Neuronal stem cell (in vitro differentiated cells): Measurements from ENCODE around the gene RFWD3.
A peak's percentile ranks its signal among the peaks of the same experiment; 100 is the strongest.

ENCODE experiments used
- DNase-seq: peaks from one replicate; pipeline ENCODE4 v3.0.0-alpha.2; 2013; ENCODE audit warnings: low spot score
- H2AFZ ChIP-seq: one replicate; pipeline ENCODE4 v1.6.1; 2013; ENCODE audit warnings: mild to moderate bottlenecking, low read length, inconsistent platforms
- H2AK5ac ChIP-seq: 2 replicates; pipeline ENCODE4 v1.6.1; 2013; ENCODE audit warnings: low read depth, mild to moderate bottlenecking, inconsistent platforms, low read length, moderate library complexity, mixed read lengths
- H2BK120ac ChIP-seq: 2 replicates; pipeline ENCODE4 v1.6.1; 2013; ENCODE audit warnings: low read depth, mild to moderate bottlenecking, inconsistent platforms, low read length, moderate library complexity, mixed read lengths
- H2BK12ac ChIP-seq: one replicate; pipeline ENCODE4 v1.6.1; 2013; ENCODE audit warnings: low read length, inconsistent platforms
- H2BK15ac ChIP-seq: 2 replicates; pipeline ENCODE4 v1.6.1; 2013; ENCODE audit warnings: mild to moderate bottlenecking, low read length, inconsistent platforms, mixed read lengths
- H2BK5ac ChIP-seq: one replicate; pipeline ENCODE4 v1.6.1; 2013; ENCODE audit warnings: inconsistent platforms, mild to moderate bottlenecking, low read length, moderate library complexity
- H3K14ac ChIP-seq: one replicate; pipeline ENCODE4 v1.6.1; 2013; ENCODE audit warnings: low read length, inconsistent platforms
- H3K18ac ChIP-seq: 2 replicates; pipeline ENCODE4 v1.6.1; 2013; ENCODE audit warnings: low read length, inconsistent platforms
- H3K23ac ChIP-seq: 2 replicates; pipeline ENCODE4 v1.6.1; 2013; ENCODE audit warnings: low read depth, mild to moderate bottlenecking, mixed read lengths, low read length, inconsistent platforms; ENCODE audit not compliant: poor library complexity
- H3K27ac ChIP-seq: replicated peaks from 3 replicates; pipeline ENCODE4 v1.5.1; 2013; ENCODE audit warnings: low read length, inconsistent platforms
- H3K27me3 ChIP-seq, 3 experiments: 2 replicates each; pipeline ENCODE4 v1.6.1; 2013; ENCODE audit warnings: low read length in 3 of 3, mild to moderate bottlenecking in 2 of 3, inconsistent platforms in 1 of 3, low read depth in 1 of 3, mixed read lengths in 1 of 3, moderate library complexity in 1 of 3; ENCODE audit not compliant: control insufficient read depth in 3 of 3, insufficient read depth in 3 of 3
- H3K36me3 ChIP-seq, 2 donors: replicated peaks in 1 of 2; 2 replicates each; pipeline ENCODE4 v1.6.1; 2013; ENCODE audit warnings: low read length in 2 of 2; ENCODE audit not compliant: control insufficient read depth in 2 of 2, insufficient read depth in 2 of 2
- H3K4ac ChIP-seq: 2 replicates; pipeline ENCODE4 v1.6.1; 2013; ENCODE audit warnings: inconsistent platforms, mild to moderate bottlenecking, low read length, moderate library complexity
- H3K4me1 ChIP-seq, 2 donors: 1 replicate in 1 of 2; 2 replicates in 1 of 2; pipeline ENCODE4 v1.6.1; 2013; ENCODE audit warnings: low read length in 2 of 2, low read depth in 1 of 2; ENCODE audit not compliant: control insufficient read depth in 2 of 2, insufficient read depth in 1 of 2
- H3K4me2 ChIP-seq: one replicate; pipeline ENCODE4 v1.6.1; 2013; ENCODE audit warnings: mild to moderate bottlenecking, low read length, inconsistent platforms; ENCODE audit not compliant: insufficient read depth, poor library complexity, severe bottlenecking
- H3K4me3 ChIP-seq, 2 donors: 2 replicates each; pipeline ENCODE4 v1.5.1; 2013; ENCODE audit warnings: low read length in 2 of 2, mild to moderate bottlenecking in 2 of 2, inconsistent platforms in 1 of 2, moderate library complexity in 1 of 2
- H3K79me1 ChIP-seq: one replicate; pipeline ENCODE4 v1.6.1; 2013; ENCODE audit warnings: low read depth, mild to moderate bottlenecking, inconsistent platforms, low read length, moderate library complexity
- H3K9ac ChIP-seq: one replicate; pipeline ENCODE4 v1.6.1; 2013; ENCODE audit warnings: mild to moderate bottlenecking, low read depth, low read length, inconsistent platforms; ENCODE audit not compliant: poor library complexity
- H3K9me3 ChIP-seq, 2 donors: replicated peaks in 1 of 2; 2 replicates each; pipeline versions ENCODE3 to v1.6.1; 2013; ENCODE audit warnings: low read length in 2 of 2, mild to moderate bottlenecking in 2 of 2, inconsistent platforms in 1 of 2, low read depth in 1 of 2, mixed read lengths in 1 of 2, moderate library complexity in 1 of 2; ENCODE audit not compliant: control insufficient read depth in 2 of 2, insufficient read depth in 1 of 2
- H4K8ac ChIP-seq: one replicate; pipeline ENCODE4 v1.6.1; 2013; ENCODE audit warnings: low read depth, mild to moderate bottlenecking, inconsistent platforms, low read length, moderate library complexity
- H4K91ac ChIP-seq: one replicate; pipeline ENCODE4 v1.6.1; 2013; ENCODE audit warnings: low read length, low read depth, mild to moderate bottlenecking, inconsistent platforms; ENCODE audit not compliant: poor library complexity
- WGBS, 2 donors: extraction: QIAGEN DNeasy Blood & Tissue Kit; methylation state at CpG; one replicate each; pipeline ENCODE4 v1.1.7; 2013; ENCODE audit warnings: missing lambda C conversion rate in 2 of 2, mixed read lengths in 1 of 2; ENCODE audit not compliant: insufficient read length in 2 of 2, insufficient replicate concordance in 1 of 2; ENCODE audit errors: extremely low coverage in 2 of 2; 5-methylcytosine and 5-hydroxymethylcytosine counted together

The RFWD3 gene

GRCh38 chr16:74691093-74691855, 24.6 kb upstream of the RFWD3 start:
- Histone ChIP-seq H3K4me3 (peak overlapping the region in 1 of 2 donors; percentile 3), H2BK12ac (no peak overlapping the region), H2BK15ac (no peak overlapping the region), H3K27ac (no peak overlapping the region), H3K14ac (no peak overlapping the region), H2BK5ac (no peak overlapping the region), H4K91ac (no peak overlapping the region), H3K9me3 (no peaks in the 10 kb centered on the region), H3K9ac (no peak overlapping the region), H4K8ac (no peak overlapping the region), H3K4me1 (no peaks in the 10 kb centered on the region), H3K18ac (no peak overlapping the region), H3K27me3 (no peaks in the 10 kb centered on the region), H3K4ac (no peak overlapping the region), H3K23ac (no peak overlapping the region), H2AFZ (no peak overlapping the region), H3K79me1 (no peaks in the 10 kb centered on the region), H2BK120ac (no peak overlapping the region), H3K4me2 (no peak overlapping the region), H3K36me3 (no peaks in the 10 kb centered on the region), H2AK5ac (no peak overlapping the region)
- no peak for DNase-seq
- no CpG with 5 or more reads among the region's 10 CpGs for WGBS, 2 donors

- Histone ChIP-seq H2AFZ (no peak overlapping the region), H3K9me3 (no peaks in the 10 kb centered on the region), H2BK120ac (no peak overlapping the region), H3K79me1 (no peaks in the 10 kb centered on the region), H2BK12ac (no peak overlapping the region), H3K27ac (no peak overlapping the region), H3K4me3 (no peak overlapping the region), H4K8ac (no peak overlapping the region), H2AK5ac (no peak overlapping the region), H3K14ac (no peak overlapping the region), H2BK15ac (no peak overlapping the region), H3K36me3 (no peaks in the 10 kb centered on the region), H3K23ac (no peak overlapping the region), H4K91ac (no peak overlapping the region), H3K9ac (no peak overlapping the region), H3K18ac (peak overlapping the region; percentile 27), H3K27me3 (peaks cover 0 to 9% (median 0%) of the 10 kb centered on the region in 3 experiments), H3K4me2 (no peak overlapping the region), H3K4me1 (no peaks in the 10 kb centered on the region), H2BK5ac (no peak overlapping the region), H3K4ac (no peak overlapping the region)
- WGBS, 2 donors, result no CpG with 5 or more reads among the region's 11 CpGs
- DNase-seq, result no peak
Measured at GRCh38 chr16:74682556-74682955, 15.9 kb upstream of the RFWD3 start.

GRCh38 chr16:74680681-74681080, 14.0 kb upstream of the RFWD3 start:
- no peak overlapping the region for H3K4me3 ChIP-seq
- H3K4ac ChIP-seq, result no peak overlapping the region
- H3K27me3 ChIP-seq, result peaks cover 0 to 10% (median 0%) of the 10 kb centered on the region in 3 experiments
- H2BK15ac ChIP-seq, result no peak overlapping the region
- no peak overlapping the region for H3K9ac ChIP-seq
- no peaks in the 10 kb centered on the region for H3K9me3 ChIP-seq
- H2BK12ac ChIP-seq, result no peak overlapping the region
- H4K91ac ChIP-seq, result no peak overlapping the region
- no peak overlapping the region for H2BK5ac ChIP-seq
- no peaks in the 10 kb centered on the region for H3K79me1 ChIP-seq
- no peak overlapping the region for H2BK120ac ChIP-seq
- DNase-seq, result no peak
- no peak overlapping the region for H2AK5ac ChIP-seq
- H3K36me3 ChIP-seq, result no peaks in the 10 kb centered on the region
- no peak overlapping the region for H4K8ac ChIP-seq
- no peak overlapping the region for H3K18ac ChIP-seq
- no peaks in the 10 kb centered on the region for H3K4me1 ChIP-seq
- no peak overlapping the region for H3K4me2 ChIP-seq
- no CpG with 5 or more reads among the region's 6 CpGs for WGBS, 2 donors
- H2AFZ ChIP-seq, result no peak overlapping the region
- H3K14ac ChIP-seq, result no peak overlapping the region
- H3K27ac ChIP-seq, result no peak overlapping the region
- H3K23ac ChIP-seq, result no peak overlapping the region

GRCh38 chr16:74679983-74680382, 13.3 kb upstream of the RFWD3 start:
- Histone ChIP-seq H3K4ac (no peak overlapping the region), H3K9me3 (no peaks in the 10 kb centered on the region), H4K91ac (no peak overlapping the region), H2AFZ (no peak overlapping the region), H2BK120ac (no peak overlapping the region), H3K36me3 (no peaks in the 10 kb centered on the region), H3K9ac (no peak overlapping the region), H3K23ac (no peak overlapping the region), H3K18ac (no peak overlapping the region), H3K79me1 (no peaks in the 10 kb centered on the region), H3K27me3 (peaks cover 0 to 17% (median 0%) of the 10 kb centered on the region in 3 experiments), H3K27ac (no peak overlapping the region), H2AK5ac (no peak overlapping the region), H2BK12ac (no peak overlapping the region), H3K4me3 (no peak overlapping the region), H4K8ac (no peak overlapping the region), H3K4me2 (no peak overlapping the region), H2BK5ac (no peak overlapping the region), H2BK15ac (no peak overlapping the region), H3K14ac (no peak overlapping the region), H3K4me1 (no peaks in the 10 kb centered on the region)
- WGBS, 2 donors, result no CpG with 5 or more reads among the region's 2 CpGs
- DNase-seq, result no peak
